ENCODE measurements around the gene SLC36A3.

Gene SLC36A3

GRCh38 chr5:151251001-151251551 is 52.5 kb downstream of the SLC36A3 start:
- H3K9me3 ChIP-seq, result no peaks in the 10 kb centered on the region
- peaks cover 0 to 25% (median 15%) of the 10 kb centered on the region in 4 donors for H3K4me1 ChIP-seq
- H3K4me3 ChIP-seq, result no peak overlapping the region
- TF ChIP-seq, protein P1, sequence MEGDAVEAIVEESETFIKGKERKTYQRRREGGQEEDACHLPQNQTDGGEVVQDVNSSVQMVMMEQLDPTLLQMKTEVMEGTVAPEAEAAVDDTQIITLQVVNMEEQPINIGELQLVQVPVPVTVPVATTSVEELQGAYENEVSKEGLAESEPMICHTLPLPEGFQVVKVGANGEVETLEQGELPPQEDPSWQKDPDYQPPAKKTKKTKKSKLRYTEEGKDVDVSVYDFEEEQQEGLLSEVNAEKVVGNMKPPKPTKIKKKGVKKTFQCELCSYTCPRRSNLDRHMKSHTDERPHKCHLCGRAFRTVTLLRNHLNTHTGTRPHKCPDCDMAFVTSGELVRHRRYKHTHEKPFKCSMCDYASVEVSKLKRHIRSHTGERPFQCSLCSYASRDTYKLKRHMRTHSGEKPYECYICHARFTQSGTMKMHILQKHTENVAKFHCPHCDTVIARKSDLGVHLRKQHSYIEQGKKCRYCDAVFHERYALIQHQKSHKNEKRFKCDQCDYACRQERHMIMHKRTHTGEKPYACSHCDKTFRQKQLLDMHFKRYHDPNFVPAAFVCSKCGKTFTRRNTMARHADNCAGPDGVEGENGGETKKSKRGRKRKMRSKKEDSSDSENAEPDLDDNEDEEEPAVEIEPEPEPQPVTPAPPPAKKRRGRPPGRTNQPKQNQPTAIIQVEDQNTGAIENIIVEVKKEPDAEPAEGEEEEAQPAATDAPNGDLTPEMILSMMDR (IDR thresholded peaks at IDR 0.05), result no peak
- H3K36me3 ChIP-seq, result no peaks in the 10 kb centered on the region
- H3K27me3 ChIP-seq, result no peaks in the 10 kb centered on the region
- intact Hi-C loops (cut with DNase I; ENCODE audit: low total_unique reads), result no loop called here
- no peak for DNase-seq
- H3K27ac ChIP-seq, result no peak overlapping the region

DNA sequence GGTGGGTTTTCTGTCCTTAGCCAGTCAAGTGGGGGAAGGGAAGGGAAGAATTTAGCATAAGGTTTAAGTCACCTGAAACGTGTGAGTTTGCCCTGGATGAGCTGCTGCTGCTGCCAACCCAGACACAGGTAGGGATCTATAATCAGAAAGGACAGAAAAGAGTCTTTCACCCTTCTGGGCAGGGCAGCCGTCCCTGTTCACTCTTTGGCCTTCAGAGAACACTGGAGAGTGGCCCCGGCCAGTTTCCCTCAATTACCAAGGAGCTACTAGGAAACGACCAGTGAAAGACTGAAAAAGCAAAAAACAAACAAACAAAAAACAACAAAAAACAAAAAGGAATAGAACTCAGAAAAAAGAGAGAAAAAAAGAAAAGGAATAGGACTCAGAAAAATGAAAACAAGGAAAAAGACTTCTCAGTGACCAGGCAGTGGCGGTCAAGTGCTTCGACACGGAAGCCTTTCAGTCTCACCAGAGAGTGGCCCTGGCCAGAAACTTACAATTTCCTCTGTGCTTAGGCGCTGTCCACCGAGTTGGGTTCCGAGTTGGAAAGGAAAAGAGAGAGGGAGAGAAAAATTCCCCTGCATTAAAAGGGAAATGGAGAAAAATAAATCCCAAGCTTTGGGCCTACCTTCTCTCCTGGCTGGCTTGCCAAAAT is 53.1 kb downstream of the SLC36A3 start:
- intact Hi-C loops (cut with DNase I; ENCODE audit: low total_unique reads), result no loop called here

GRCh38 chr5:151249281-151249680 is 54.3 kb downstream of the SLC36A3 start:
- TF ChIP-seq, protein P1 (IDR thresholded peaks at IDR 0.05), result no peak
- Histone ChIP-seq H3K4me3 (no peak overlapping the region), H3K36me3 (no peaks in the 10 kb centered on the region), H3K4me1 (peaks cover 0 to 17% (median 8%) of the 10 kb centered on the region in 4 donors), H3K9me3 (no peaks in the 10 kb centered on the region), H3K27me3 (no peaks in the 10 kb centered on the region), H3K27ac (no peak overlapping the region)
- intact Hi-C loops (cut with DNase I; ENCODE audit: low total_unique reads), result no loop called here
- no peak for DNase-seq

More for the DNA sequence above, 53.1 kb downstream of the SLC36A3 start:
- TF ChIP-seq, protein P1 (IDR thresholded peaks at IDR 0.05), result no peak
- no peak overlapping the region for H3K4me3 ChIP-seq
- no peak for DNase-seq
- no peaks in the 10 kb centered on the region for H3K27me3 ChIP-seq
- no peak overlapping the region for H3K27ac ChIP-seq
- no peaks in the 10 kb centered on the region for H3K36me3 ChIP-seq
- no peaks in the 10 kb centered on the region for H3K9me3 ChIP-seq
- H3K4me1 ChIP-seq, result peaks cover 0 to 23% (median 13%) of the 10 kb centered on the region in 4 donors

- no peak for DNase-seq
- TF ChIP-seq, protein P1 (IDR thresholded peaks at IDR 0.05), result no peak
- H3K27ac ChIP-seq, result no peak overlapping the region
- peaks cover 0 to 11% (median 2%) of the 10 kb centered on the region in 4 donors for H3K4me1 ChIP-seq
- intact Hi-C loops (cut with DNase I; ENCODE audit: low total_unique reads), result no loop called here
- H3K9me3 ChIP-seq, result no peaks in the 10 kb centered on the region
- no peaks in the 10 kb centered on the region for H3K36me3 ChIP-seq
- H3K4me3 ChIP-seq, result no peak overlapping the region
- H3K27me3 ChIP-seq, result no peaks in the 10 kb centered on the region
Measured at GRCh38 chr5:151248651-151249050, 54.9 kb downstream of the SLC36A3 start.

GRCh38 chr5:151245680-151246219 is 57.8 kb downstream of the SLC36A3 start:
- H3K4me3 ChIP-seq, result no peak overlapping the region
- H3K36me3 ChIP-seq, result no peaks in the 10 kb centered on the region
- H3K9me3 ChIP-seq, result no peaks in the 10 kb centered on the region
- intact Hi-C loops (cut with DNase I; ENCODE audit: low total_unique reads), result no loop called here
- no peaks in the 10 kb centered on the region for H3K27me3 ChIP-seq
- DNase-seq, result no peak
- TF ChIP-seq, protein P1 (IDR thresholded peaks at IDR 0.05), result no peak
- H3K27ac ChIP-seq, result no peak overlapping the region
- no peaks in the 10 kb centered on the region for H3K4me1 ChIP-seq
